Ecto neural progenitor cell (in vitro differentiated cells): ENCODE data around the gene CFL2.
"Not testable (repeated sequence)": the region's sequence is repeated elsewhere in the genome, so short reads cannot be mapped to it uniquely, and the experiment has no call there.

Experiments
- DNase-seq: peaks from one replicate; pipeline ENCODE4 v3.0.0-alpha.2; 2018; ENCODE audit warnings: low spot score

Gene CFL2

GRCh38 chr14:34714320-34715126 is at the start of gene CFL2:
CFL2 (minus strand) TSS chr14:34714593; CDS start chr14:34714540, 53 bp downstream.
- peak; percentile 90 for DNase-seq

GRCh38 chr14:34755215-34755614 is 40.8 kb upstream of the CFL2 start:
- DNase-seq: no peak

GRCh38 chr14:34754687-34755086 is 40.3 kb upstream of the CFL2 start:
- no peak for DNase-seq

- no peak for DNase-seq
Observed at GRCh38 chr14:34750670-34751069, 36.3 kb upstream of the CFL2 start.

- no peak for DNase-seq
Observed at GRCh38 chr14:34750233-34750632, 35.8 kb upstream of the CFL2 start.

GRCh38 chr14:34749408-34749807 is 35.0 kb upstream of the CFL2 start:
- no peak for DNase-seq

GRCh38 chr14:34742270-34743115 is 28.1 kb upstream of the CFL2 start:
- DNase-seq: no peak

GRCh38 chr14:34741840-34742239 is 27.4 kb upstream of the CFL2 start:
- DNase-seq: no peak

- not testable (repeated sequence) for DNase-seq
Observed at GRCh38 chr14:34740139-34740538, 25.7 kb upstream of the CFL2 start.

GRCh38 chr14:34737079-34737478 is 22.7 kb upstream of the CFL2 start:
- not testable (repeated sequence) for DNase-seq

- DNase-seq: no peak
Observed at GRCh38 chr14:34733245-34733644, 18.9 kb upstream of the CFL2 start.

- DNase-seq: no peak
Observed at GRCh38 chr14:34732802-34733201, 18.4 kb upstream of the CFL2 start.

- no peak for DNase-seq
Observed at GRCh38 chr14:34723867-34724266, 9.5 kb upstream of the CFL2 start.

- DNase-seq: no peak
Observed at GRCh38 chr14:34722723-34723545, 8.5 kb upstream of the CFL2 start.

GRCh38 chr14:34721129-34721528 is 6.7 kb upstream of the CFL2 start:
- no peak for DNase-seq

GRCh38 chr14:34718750-34719304 is 4.4 kb upstream of the CFL2 start:
- no peak for DNase-seq

- DNase-seq: no peak
Observed at GRCh38 chr14:34715127-34715863, 902 bp upstream of the CFL2 start.

- DNase-seq: no peak
Observed at GRCh38 chr14:34713681-34714319, 593 bp downstream of the CFL2 start.

GRCh38 chr14:34713122-34713680 is 1.2 kb downstream of the CFL2 start:
- no peak for DNase-seq
